ENCODE results near the gene ARHGDIA. TPM values are rescaled to one million over a fixed set of nuclear protein-coding genes. Genes with fewer than 3 reads are reported as not detected.

Gene ARHGDIA
- total RNA-seq, 1 donor from 2014 or later, result 314 TPM

DNA sequence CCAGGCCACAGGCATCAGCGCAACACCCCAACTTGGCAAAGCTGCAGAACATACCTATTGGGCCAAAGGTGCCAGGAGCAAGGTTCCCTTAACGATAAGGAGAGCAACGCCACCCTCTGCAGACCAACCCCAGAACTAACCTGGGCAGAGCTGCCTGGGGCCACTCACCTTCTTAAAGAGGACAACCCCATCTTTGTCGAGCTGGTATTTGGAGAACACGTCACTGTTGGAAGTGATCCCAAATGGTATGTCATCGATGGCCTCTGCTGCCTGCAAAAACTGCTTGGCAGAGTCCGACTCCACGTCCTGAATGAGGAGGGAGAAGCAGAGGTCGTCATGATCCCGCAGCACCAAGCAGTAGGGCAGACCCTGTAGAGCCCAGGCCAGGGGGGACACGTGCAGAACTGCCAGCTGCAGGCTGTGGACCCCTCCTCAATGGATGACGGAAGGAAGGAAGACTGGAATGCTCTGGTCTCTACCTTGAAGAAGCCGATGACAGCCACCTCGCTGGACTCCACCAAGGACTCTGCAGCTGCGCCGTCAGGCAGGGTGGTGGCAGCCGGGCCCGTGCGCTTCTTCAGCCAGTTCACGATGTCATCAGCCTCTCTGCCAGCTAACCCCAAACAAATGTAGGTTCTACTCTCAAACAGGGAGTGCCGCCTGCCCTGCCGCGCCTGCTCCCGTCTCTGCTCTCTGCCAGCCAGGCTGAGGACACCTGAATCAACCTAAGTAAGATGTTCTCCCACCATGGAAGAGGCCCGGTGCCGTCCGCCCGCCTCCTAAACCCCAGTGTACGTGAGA lies 16.0 kb downstream of the ARHGDIA start:
- no peak overlapping the region for H3K4me3 ChIP-seq
- H3K4me1 ChIP-seq, result peaks cover 10 to 16% of the 10 kb centered on the region in 2 donors
- DNase-seq (ENCODE audit: low spot score in 2 of 2), result no peak
- intact Hi-C loops (cut with DNase I), result no loop called here
- H3K9me3 ChIP-seq, result no peaks in the 10 kb centered on the region
- H3K27ac ChIP-seq, result no peak overlapping the region
- H3K27me3 ChIP-seq, result no peaks in the 10 kb centered on the region
- TF ChIP-seq, protein P1, sequence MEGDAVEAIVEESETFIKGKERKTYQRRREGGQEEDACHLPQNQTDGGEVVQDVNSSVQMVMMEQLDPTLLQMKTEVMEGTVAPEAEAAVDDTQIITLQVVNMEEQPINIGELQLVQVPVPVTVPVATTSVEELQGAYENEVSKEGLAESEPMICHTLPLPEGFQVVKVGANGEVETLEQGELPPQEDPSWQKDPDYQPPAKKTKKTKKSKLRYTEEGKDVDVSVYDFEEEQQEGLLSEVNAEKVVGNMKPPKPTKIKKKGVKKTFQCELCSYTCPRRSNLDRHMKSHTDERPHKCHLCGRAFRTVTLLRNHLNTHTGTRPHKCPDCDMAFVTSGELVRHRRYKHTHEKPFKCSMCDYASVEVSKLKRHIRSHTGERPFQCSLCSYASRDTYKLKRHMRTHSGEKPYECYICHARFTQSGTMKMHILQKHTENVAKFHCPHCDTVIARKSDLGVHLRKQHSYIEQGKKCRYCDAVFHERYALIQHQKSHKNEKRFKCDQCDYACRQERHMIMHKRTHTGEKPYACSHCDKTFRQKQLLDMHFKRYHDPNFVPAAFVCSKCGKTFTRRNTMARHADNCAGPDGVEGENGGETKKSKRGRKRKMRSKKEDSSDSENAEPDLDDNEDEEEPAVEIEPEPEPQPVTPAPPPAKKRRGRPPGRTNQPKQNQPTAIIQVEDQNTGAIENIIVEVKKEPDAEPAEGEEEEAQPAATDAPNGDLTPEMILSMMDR (IDR thresholded peaks at IDR 0.05), result no peak
- H3K36me3 ChIP-seq, result peaks cover 59 to 79% of the 10 kb centered on the region in 2 donors

DNA sequence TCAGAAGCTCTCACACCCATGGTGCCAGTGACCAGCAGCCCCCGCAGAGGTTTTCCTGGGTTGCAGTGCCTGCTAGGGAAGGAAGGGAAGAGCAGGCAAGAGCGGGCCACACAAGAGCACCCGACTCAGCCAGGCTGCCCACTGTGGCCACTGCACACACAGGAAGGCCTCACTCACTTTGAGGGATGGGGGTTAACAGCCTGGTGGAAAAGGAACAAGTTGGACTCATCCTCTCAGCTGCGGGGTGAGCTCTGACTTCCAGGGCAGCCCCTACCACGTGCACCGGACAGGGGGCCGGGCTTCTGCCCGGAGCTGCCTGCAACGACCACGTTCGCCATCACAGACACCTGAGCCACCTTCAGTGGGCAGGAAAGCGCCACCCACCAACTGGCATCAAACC lies 18.9 kb downstream of the ARHGDIA start:
- TF ChIP-seq, protein P1 (IDR thresholded peaks at IDR 0.05), result no peak
- Histone ChIP-seq H3K27ac (no peak overlapping the region), H3K4me3 (no peak overlapping the region), H3K27me3 (no peaks in the 10 kb centered on the region), H3K4me1 (no peaks in the 10 kb centered on the region), H3K36me3 (peaks cover 75 to 90% of the 10 kb centered on the region in 2 donors), H3K9me3 (no peaks in the 10 kb centered on the region)
- no peak for DNase-seq (ENCODE audit: low spot score in 2 of 2)
- intact Hi-C loops (cut with DNase I), result no loop called here

DNA sequence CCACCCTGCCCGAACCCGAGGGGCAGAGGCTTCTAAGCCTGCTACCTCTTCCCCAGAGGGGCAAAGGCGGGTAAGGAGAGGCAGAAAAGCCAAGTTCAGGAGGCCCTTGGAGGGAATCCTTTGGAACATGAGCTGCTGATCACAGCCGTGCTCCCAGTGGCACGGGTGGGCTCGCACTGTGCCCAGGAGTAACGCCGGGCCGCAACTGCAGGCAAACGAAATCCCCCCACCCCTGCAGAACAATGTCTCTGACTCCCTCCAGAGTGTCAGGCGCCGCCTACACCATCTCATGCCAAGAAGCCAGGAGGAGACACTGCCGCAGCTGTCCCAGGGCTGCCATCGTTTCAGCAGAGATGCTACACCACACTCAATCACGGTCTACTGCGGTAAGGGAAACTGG lies 19.7 kb downstream of the ARHGDIA start:
- TF ChIP-seq, protein P1 (IDR thresholded peaks at IDR 0.05), result no peak
- H3K27ac ChIP-seq, result no peak overlapping the region
- H3K36me3 ChIP-seq, result peaks cover 82 to 90% of the 10 kb centered on the region in 2 donors
- H3K9me3 ChIP-seq, result no peaks in the 10 kb centered on the region
- H3K4me1 ChIP-seq, result no peaks in the 10 kb centered on the region
- intact Hi-C loops (cut with DNase I), result no loop called here
- H3K27me3 ChIP-seq, result no peaks in the 10 kb centered on the region
- H3K4me3 ChIP-seq, result no peak overlapping the region
- no peak for DNase-seq (ENCODE audit: low spot score in 2 of 2)

DNA sequence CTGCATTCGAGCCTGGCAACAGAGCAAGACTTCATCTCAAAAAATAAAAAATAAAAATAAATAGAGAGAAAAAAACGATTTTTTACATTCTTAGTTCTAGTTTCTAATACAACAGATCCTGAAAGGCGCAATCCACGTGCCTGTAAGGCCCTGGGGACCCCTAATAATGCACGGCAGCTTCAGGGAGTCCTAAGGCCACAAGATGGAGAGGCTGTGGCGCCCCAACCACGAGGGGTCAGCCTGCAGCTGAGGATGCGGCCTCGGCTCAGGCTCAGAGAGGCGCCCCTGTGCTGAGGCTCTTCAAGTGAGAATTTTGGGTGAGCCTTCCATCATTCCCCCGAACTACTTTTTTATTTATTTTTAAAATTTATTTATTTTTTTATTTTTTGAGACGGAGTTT lies 21.7 kb downstream of the ARHGDIA start:
- no peaks in the 10 kb centered on the region for H3K27me3 ChIP-seq
- H3K27ac ChIP-seq, result no peak overlapping the region
- no peak overlapping the region for H3K4me3 ChIP-seq
- peaks cover 82 to 93% of the 10 kb centered on the region in 2 donors for H3K36me3 ChIP-seq
- no peak for DNase-seq (ENCODE audit: low spot score in 2 of 2)
- TF ChIP-seq, protein P1 (IDR thresholded peaks at IDR 0.05), result no peak
- H3K4me1 ChIP-seq, result no peaks in the 10 kb centered on the region
- intact Hi-C loops (cut with DNase I), result no loop called here
- no peaks in the 10 kb centered on the region for H3K9me3 ChIP-seq

DNA sequence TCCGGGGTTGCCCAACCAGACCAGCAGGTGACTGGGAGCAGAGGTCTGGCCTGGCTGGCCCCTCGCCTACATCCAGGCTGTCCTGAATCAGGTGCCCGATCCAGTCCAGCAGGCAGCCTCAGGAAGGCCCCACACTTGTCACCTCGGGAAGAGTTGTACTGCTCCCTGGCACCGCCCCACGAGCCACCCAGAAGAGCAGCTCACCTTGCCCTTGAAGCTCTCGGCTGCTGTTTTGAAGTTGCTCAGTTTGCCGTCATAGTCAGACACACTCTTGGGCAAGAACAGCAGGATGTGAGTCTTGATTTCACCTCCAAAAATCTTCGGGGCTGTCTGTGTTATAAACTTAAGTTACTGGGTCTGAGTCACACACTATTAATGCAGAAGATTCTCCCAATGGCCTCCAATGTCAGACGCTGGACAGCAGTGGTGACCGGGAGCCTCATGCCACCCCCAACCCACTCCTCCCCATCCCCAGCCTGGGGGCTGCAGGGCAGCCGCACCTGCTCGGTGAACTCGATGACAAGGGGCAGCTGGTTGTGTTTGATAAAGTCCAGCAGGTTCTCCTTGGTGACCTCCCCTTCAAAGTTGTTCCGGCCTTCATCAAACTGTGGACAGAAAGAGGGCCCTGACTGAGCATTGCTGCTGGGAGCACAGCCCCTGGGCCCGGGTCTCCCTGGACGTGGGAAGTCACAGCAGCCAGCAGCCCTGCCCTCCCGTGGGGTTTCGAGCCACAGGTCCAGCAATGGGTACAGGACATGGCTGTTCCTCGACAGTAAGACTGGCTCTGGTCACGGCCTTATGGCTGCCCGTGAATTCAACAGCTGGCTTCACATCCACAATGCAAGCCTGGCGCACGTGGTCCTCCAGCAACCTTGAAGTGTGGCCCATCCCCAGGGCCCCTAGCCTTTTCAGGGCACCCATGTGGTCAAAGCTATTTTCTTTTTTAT lies 24.1 kb downstream of the ARHGDIA start:
- Histone ChIP-seq H3K4me1 (no peaks in the 10 kb centered on the region), H3K4me3 (no peak overlapping the region), H3K27ac (no peak overlapping the region), H3K36me3 (peaks cover 77 to 91% of the 10 kb centered on the region in 2 donors), H3K27me3 (no peaks in the 10 kb centered on the region), H3K9me3 (no peaks in the 10 kb centered on the region)
- TF ChIP-seq, protein P1 (IDR thresholded peaks at IDR 0.05), result no peak
- intact Hi-C loops (cut with DNase I), result no loop called here
- no peak for DNase-seq (ENCODE audit: low spot score in 2 of 2)

Data from ascending aorta (tissue), 2 donors.